Activated CD4-positive, alpha-beta T cell treated with anti-CD3 and anti-CD28 coated beads, Interleukin-2, amount 10 ng/mL, durations not matched to agents 24 days and 14 days (primary cell): Measurements from ENCODE around the gene PHACTR3. TPM values are rescaled to one million over a fixed set of nuclear protein-coding genes. Genes with fewer than 3 reads are reported as not detected.
"Not testable (repeated sequence)": the region's sequence is repeated elsewhere in the genome, so short reads cannot be mapped to it uniquely, and the experiment has no call there.

Experiments
- DNase-seq: peaks from one replicate; pipeline ENCODE4 v3.0.0; 2022
- H3K27ac Mint-ChIP-seq: one replicate; pipeline ENCODE4 v1.8.0; 2022; ENCODE audit warnings: mild to moderate bottlenecking, mixed read lengths
- H3K27me3 Mint-ChIP-seq: one replicate; pipeline ENCODE4 v1.8.0; 2022; ENCODE audit warnings: mixed read lengths
- H3K36me3 Mint-ChIP-seq: one replicate; pipeline ENCODE4 v1.8.0; 2022; ENCODE audit warnings: low read depth, mild to moderate bottlenecking, mixed read lengths
- H3K4me1 Mint-ChIP-seq: one replicate; pipeline ENCODE4 v1.8.0; 2021; ENCODE audit warnings: mixed read lengths
- H3K4me3 Mint-ChIP-seq: one replicate; pipeline ENCODE4 v1.8.0; 2022; ENCODE audit warnings: mild to moderate bottlenecking, moderate library complexity, mixed read lengths
- H3K9me3 Mint-ChIP-seq: one replicate; pipeline ENCODE4 v1.8.0; 2021; ENCODE audit warnings: mixed read lengths
- intact Hi-C: fragments of 100-400 bp; cut with micrococcal nuclease; formaldehyde crosslinking; loops from one replicate; pipeline ENCODE4 v1.15.1; 2023
- total RNA-seq: library from RNA; stranded (reverse); gene quantifications from 2 replicates; pipeline ENCODE4 v1.2.3, GENCODE V29; 2022

Gene PHACTR3
- total RNA-seq, 1 donor from 2014 or later = not detected

GRCh38 chr20:59608871-59609270 is 4.5 kb downstream of the PHACTR3 start:
- Mint-ChIP-seq H3K36me3 (no peaks in the 10 kb centered on the region), H3K27ac (no peak overlapping the region), H3K4me1 (no peaks in the 10 kb centered on the region), H3K4me3 (no peak overlapping the region), H3K9me3 (no peaks in the 10 kb centered on the region), H3K27me3 (peaks cover 26% of the 10 kb centered on the region)
- DNase-seq = no peak
- intact Hi-C loops = no loop called here

DNA sequence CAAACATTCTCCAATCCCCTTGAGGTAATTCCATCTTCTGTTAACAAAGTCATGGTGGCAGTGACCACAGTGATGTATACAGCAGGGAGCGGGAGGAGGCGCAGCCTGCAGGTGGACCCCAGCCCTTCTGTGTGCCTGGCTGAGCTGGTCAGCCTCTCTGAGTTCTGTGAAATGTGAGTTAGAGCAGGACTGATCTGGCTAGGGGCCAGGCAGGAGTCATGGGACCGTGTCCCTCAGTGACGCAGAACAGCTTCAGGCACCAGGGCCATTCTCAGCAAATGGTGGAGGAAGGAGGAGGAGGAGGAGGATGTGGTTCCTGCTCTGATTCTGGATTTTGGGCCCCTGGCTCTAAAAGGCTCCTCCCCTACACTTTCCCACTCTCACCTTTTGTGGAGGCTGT is 6.9 kb downstream of the PHACTR3 start:
- Mint-ChIP-seq H3K4me3 (no peak overlapping the region), H3K9me3 (no peaks in the 10 kb centered on the region)

GRCh38 chr20:59613861-59614260 is 9.5 kb downstream of the PHACTR3 start:
- Mint-ChIP-seq H3K9me3 (no peaks in the 10 kb centered on the region), H3K27me3 (peaks cover 4% of the 10 kb centered on the region), H3K4me1 (no peaks in the 10 kb centered on the region), H3K4me3 (no peak overlapping the region), H3K36me3 (no peaks in the 10 kb centered on the region), H3K27ac (no peak overlapping the region)
- intact Hi-C loops = no loop called here
- DNase-seq = no peak

More for the DNA sequence above, 6.9 kb downstream of the PHACTR3 start:
- intact Hi-C loops = no loop called here
- H3K4me1 Mint-ChIP-seq = no peaks in the 10 kb centered on the region
- no peaks in the 10 kb centered on the region for H3K36me3 Mint-ChIP-seq
- H3K27me3 Mint-ChIP-seq = peaks cover 19% of the 10 kb centered on the region
- H3K27ac Mint-ChIP-seq = no peak overlapping the region
- DNase-seq = no peak

DNA sequence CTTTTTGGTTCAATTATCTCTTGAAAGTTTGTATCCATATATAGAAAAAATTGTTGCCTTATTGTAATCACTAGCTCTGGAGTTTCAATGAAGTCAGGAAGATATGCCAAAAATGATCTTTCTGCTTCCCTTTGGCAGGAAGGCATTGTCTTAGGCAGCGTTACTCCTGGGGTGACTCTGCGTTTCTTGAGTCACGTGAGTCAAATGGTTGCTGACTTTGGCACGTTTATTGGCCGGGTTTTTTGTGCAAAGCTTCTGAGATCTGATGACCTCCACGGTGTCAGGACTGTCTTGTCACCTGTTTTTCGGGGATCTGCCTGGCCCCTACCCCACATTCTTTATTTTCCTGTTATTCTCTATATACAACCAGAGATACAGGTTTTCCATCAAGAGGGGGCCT is 10.4 kb downstream of the PHACTR3 start:
- DNase-seq = no peak
- H3K4me3 Mint-ChIP-seq = no peak overlapping the region
- H3K36me3 Mint-ChIP-seq = no peaks in the 10 kb centered on the region
- H3K27me3 Mint-ChIP-seq = peaks cover 3% of the 10 kb centered on the region
- H3K27ac Mint-ChIP-seq = no peak overlapping the region
- H3K9me3 Mint-ChIP-seq = no peaks in the 10 kb centered on the region
- H3K4me1 Mint-ChIP-seq = no peaks in the 10 kb centered on the region
- intact Hi-C loops = no loop called here

DNA sequence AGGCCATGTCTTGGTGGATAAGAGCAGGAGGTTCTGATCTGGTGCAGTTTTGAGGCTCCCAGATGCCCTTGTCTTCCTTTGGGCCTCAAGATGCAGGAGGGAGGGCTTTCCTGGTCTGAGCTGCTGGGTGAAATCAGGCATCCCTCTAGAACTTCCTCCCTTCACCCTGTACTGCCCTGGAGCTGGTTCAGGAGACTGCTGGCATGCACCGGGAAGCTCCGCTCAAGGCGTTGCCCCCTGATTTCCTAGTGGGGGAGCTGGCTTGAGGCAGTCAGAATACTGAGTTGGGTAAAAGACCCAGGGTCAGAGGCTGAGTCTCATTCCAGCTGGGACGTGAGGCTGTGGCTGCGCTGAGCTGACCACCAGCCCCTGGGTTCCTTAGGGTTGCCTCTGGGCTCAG is 12.0 kb downstream of the PHACTR3 start:
- Mint-ChIP-seq H3K36me3 (no peaks in the 10 kb centered on the region), H3K4me1 (no peaks in the 10 kb centered on the region)

DNA sequence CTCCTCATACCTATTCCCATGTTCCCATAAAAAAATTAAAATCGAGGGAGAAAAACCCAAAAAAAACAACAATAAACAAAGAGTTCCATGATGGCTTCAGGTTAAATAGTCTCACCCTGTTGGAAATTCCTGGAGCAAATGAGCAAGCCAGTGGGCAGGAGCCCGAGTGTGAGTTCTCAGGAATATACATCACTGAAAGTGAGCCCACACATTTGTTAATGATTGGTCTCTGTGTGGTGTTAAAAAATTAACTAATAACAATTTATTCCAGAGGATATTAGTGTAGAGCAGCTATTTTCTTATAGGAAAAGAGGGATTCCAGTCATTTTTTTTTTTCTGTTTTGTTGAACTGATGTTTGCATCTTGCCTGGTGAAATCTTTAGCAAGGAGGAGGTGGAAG is 12.9 kb downstream of the PHACTR3 start:
- intact Hi-C loops = no loop called here

More for the DNA sequence above, 12.0 kb downstream of the PHACTR3 start:
- Mint-ChIP-seq H3K27ac (no peak overlapping the region), H3K4me3 (no peak overlapping the region), H3K27me3 (peaks cover 3% of the 10 kb centered on the region), H3K9me3 (no peaks in the 10 kb centered on the region)
- no peak for DNase-seq
- intact Hi-C loops = no loop called here

DNA sequence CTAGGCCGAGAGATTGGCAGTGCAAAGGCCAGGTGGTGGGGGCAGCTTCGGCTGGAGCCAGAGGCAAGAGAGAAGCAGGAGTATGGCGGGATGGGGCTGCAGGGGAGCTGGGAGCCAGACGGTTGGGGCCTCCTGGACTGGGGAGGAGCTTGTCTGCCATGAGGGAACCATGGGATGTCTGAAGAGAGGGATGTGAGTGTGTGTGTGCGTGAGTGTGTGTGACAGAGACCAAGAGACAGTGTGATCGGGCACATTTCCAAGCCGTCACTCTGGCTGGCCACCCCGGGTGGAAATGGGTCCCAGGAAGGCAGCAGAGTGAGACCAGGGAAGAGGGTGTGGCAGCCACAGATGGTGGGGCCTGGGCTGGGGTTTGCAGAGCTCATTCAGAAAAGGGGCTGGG is 13.8 kb downstream of the PHACTR3 start:
- H3K27ac Mint-ChIP-seq = no peak overlapping the region
- H3K36me3 Mint-ChIP-seq = no peaks in the 10 kb centered on the region
- no peaks in the 10 kb centered on the region for H3K4me1 Mint-ChIP-seq
- intact Hi-C loops = no loop called here
- H3K27me3 Mint-ChIP-seq = peaks cover 3% of the 10 kb centered on the region
- H3K9me3 Mint-ChIP-seq = no peaks in the 10 kb centered on the region
- DNase-seq = no peak
- no peak overlapping the region for H3K4me3 Mint-ChIP-seq

More for the DNA sequence above, 12.9 kb downstream of the PHACTR3 start:
- no peak overlapping the region for H3K27ac Mint-ChIP-seq
- H3K27me3 Mint-ChIP-seq = peaks cover 3% of the 10 kb centered on the region
- H3K4me1 Mint-ChIP-seq = no peaks in the 10 kb centered on the region
- H3K9me3 Mint-ChIP-seq = no peaks in the 10 kb centered on the region
- no peak for DNase-seq
- no peaks in the 10 kb centered on the region for H3K36me3 Mint-ChIP-seq
- H3K4me3 Mint-ChIP-seq = no peak overlapping the region

DNA sequence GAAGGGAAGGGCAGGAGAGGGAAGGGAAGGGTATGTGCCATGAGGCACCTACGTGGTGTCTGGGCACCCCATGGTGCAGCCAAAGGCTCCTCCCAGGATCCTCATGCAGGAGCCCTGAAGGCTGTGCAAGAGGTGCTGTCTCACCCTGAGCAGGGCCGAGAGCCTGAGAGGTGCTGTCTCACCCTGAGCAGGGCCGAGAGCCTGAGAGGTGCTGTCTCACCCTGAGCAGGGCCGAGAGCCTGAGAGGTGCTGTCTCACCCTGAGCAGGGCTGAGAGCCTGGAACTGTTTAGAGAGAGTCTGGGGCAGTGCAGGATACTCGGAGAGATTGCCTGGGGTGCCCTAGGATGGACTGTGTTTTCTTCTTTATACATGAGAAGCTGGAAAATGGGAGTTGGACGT is 14.2 kb downstream of the PHACTR3 start:
- H3K4me3 Mint-ChIP-seq, DNase-seq, H3K27ac Mint-ChIP-seq, H3K36me3 Mint-ChIP-seq, H3K9me3 Mint-ChIP-seq, H3K27me3 Mint-ChIP-seq, intact Hi-C loops, H3K4me1 Mint-ChIP-seq: not testable (repeated sequence)

DNA sequence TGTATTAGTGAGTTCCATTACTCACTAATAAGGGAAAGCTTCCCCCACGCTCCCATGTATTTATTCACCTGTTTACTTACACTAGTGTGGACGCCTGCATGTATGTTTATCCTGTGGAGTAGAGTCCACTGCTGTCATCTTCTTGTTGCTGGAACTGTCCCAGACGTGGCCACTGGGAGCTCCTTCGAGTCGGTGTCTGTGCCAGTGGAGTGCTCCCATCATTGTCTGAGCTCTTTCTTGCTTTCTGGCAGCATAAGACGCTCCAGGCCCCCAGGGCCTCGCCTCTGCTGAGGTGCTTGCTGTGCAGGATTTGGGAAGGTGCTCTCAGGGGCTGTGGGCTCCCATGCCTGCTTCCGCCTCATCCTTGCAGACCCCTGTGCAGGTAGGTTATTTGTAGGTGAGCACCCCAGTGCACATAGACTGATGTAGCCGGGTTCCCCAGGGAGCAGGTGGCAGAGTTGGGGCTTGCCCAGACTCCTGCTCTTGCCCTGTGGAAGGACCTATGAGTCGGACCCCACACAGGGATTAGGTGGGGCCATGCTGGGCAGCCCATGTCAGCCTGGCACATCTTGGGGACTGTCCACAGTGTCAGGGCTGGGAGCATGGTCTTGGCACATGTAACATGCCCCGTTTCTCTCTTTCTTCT is 16.6 kb downstream of the PHACTR3 start:
- Mint-ChIP-seq H3K36me3 (no peaks in the 10 kb centered on the region), H3K4me1 (no peaks in the 10 kb centered on the region), H3K27ac (no peak overlapping the region), H3K4me3 (no peak overlapping the region), H3K9me3 (no peaks in the 10 kb centered on the region), H3K27me3 (peaks cover 3% of the 10 kb centered on the region)
- no peak for DNase-seq
- intact Hi-C loops = no loop called here

DNA sequence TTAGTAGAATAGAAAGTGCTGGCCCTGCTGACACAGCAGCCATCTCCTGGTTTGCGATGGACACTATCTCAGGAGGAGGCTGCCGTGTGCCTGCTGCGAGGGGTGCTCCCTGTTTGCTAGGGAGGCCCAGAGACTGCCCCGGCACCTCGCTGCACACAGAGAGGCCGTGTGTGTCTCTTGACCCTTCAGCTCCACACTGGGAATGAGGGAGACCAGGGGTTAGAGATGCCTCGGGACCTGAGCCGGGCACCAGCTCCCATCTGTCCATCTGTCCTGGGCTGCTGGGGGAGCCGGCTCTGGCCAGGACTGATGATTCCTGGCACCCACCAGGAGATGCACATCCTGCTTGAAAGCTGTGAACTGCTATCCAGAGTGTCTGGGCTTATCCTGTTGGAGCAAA is 18.2 kb downstream of the PHACTR3 start:
- Mint-ChIP-seq H3K4me1 (no peaks in the 10 kb centered on the region), H3K27me3 (no peaks in the 10 kb centered on the region), H3K9me3 (no peaks in the 10 kb centered on the region), H3K27ac (no peak overlapping the region), H3K36me3 (no peaks in the 10 kb centered on the region), H3K4me3 (no peak overlapping the region)
- intact Hi-C loops = no loop called here
- DNase-seq = no peak

GRCh38 chr20:59623133-59623532 is 18.8 kb downstream of the PHACTR3 start:
- Mint-ChIP-seq H3K9me3 (no peaks in the 10 kb centered on the region), H3K4me1 (no peaks in the 10 kb centered on the region), H3K36me3 (no peaks in the 10 kb centered on the region), H3K27me3 (no peaks in the 10 kb centered on the region), H3K4me3 (no peak overlapping the region), H3K27ac (no peak overlapping the region)
- intact Hi-C loops = no loop called here
- DNase-seq = no peak

DNA sequence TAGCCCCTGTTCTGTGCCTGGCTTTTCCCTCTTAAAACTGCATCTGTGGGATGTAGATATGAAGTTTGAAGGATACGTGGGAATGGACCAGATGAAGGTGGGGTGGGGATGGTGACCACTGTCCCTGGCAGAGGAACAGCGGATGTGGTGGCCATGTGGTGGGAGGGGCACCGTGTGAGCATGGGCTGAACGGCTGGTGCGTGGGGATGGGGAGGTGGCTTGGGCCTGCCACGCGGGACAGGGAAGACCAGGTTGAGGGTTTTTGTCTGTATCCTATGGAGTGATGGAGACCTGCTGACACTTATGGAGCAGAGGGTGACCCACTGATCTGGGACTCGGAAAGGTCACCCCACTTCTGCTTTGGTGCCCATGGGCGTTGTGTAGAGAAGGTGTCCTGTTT is 19.2 kb downstream of the PHACTR3 start:
- intact Hi-C loops = no loop called here
- Mint-ChIP-seq H3K9me3 (no peaks in the 10 kb centered on the region), H3K4me3 (no peak overlapping the region), H3K36me3 (no peaks in the 10 kb centered on the region), H3K27me3 (no peaks in the 10 kb centered on the region), H3K4me1 (no peaks in the 10 kb centered on the region), H3K27ac (no peak overlapping the region)
- no peak for DNase-seq

GRCh38 chr20:59624401-59624800 is 20.1 kb downstream of the PHACTR3 start:
- Mint-ChIP-seq H3K4me3 (no peak overlapping the region), H3K27ac (no peak overlapping the region), H3K9me3 (no peaks in the 10 kb centered on the region), H3K36me3 (no peaks in the 10 kb centered on the region), H3K4me1 (no peaks in the 10 kb centered on the region), H3K27me3 (no peaks in the 10 kb centered on the region)
- intact Hi-C loops = no loop called here
- DNase-seq = no peak

DNA sequence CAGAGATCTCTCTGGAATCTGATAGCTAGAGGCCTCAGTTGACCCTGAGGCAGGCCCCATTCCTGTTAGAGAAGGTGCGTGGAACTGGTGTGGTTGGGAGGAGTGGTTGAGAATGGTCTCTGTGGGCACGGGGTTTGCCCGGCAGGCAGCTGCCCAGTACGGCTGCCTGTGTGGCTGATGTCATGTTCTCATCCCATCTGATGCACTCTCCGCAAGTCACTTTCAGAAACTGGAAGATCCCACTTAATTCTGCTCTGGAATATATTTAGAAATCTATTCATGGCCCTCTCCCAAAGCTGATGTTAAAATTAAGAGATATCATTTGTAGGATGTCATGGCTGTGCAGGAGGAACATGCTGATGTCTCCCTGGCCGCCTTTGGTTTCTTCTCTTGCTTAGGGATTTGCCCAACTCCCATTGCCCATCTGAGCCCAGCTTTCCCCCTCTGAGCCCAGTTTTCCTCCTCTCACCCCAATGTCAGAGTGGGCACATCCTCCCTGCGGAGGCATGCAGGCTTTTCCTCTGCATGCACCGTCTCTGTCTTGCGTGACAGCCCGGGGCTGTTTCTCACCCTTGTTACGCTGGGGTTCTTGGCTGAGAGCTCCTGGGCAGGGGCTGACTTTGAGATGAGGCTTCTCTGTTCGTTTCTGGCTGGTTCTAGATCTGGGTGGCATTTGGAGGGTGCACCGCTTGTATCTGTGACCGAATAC is 21.0 kb downstream of the PHACTR3 start:
- Mint-ChIP-seq H3K9me3 (no peaks in the 10 kb centered on the region), H3K4me1 (no peaks in the 10 kb centered on the region), H3K27me3 (no peaks in the 10 kb centered on the region), H3K36me3 (no peaks in the 10 kb centered on the region), H3K27ac (no peak overlapping the region), H3K4me3 (no peak overlapping the region)
- DNase-seq = no peak
- intact Hi-C loops = no loop called here

- intact Hi-C loops = no loop called here
- Mint-ChIP-seq H3K9me3 (no peaks in the 10 kb centered on the region), H3K36me3 (no peaks in the 10 kb centered on the region), H3K4me3 (no peak overlapping the region), H3K27me3 (no peaks in the 10 kb centered on the region), H3K27ac (no peak overlapping the region), H3K4me1 (no peaks in the 10 kb centered on the region)
- no peak for DNase-seq
Observed at GRCh38 chr20:59627298-59627697, 23.0 kb downstream of the PHACTR3 start.
